Left lung (tissue), 10 donors: ENCODE data around the gene HIVEP3. TPM values are rescaled to one million over a fixed set of nuclear protein-coding genes. Genes with fewer than 3 reads are reported as not detected.

Experiments
- ATAC-seq: fragments of 200-7000 bp; cut with Tn5 transposase; one replicate; pipeline ENCODE4 v1.9.1; 2020; ENCODE audit warnings: moderate library complexity
- DNase-seq, 4 donors: peaks; one replicate each; pipeline ENCODE4 v3.0.0-alpha.2; 2013 to 2020
- H3K27ac ChIP-seq, 2 donors: fragments of 200-600 bp; sonication (generic) in 1 of 2; one replicate each; pipeline versions ENCODE4 v1.5.0 to v1.8.0; 2020 to 2021
- H3K27me3 ChIP-seq, 2 donors: fragments of 200-600 bp; sonication (generic) in 1 of 2; one replicate each; pipeline versions ENCODE4 v1.5.0 to v1.8.0; 2020 to 2021
- H3K36me3 ChIP-seq, 2 donors: fragments of 200-600 bp; sonication (generic) in 1 of 2; one replicate each; pipeline versions ENCODE4 v1.5.0 to v1.8.0; 2020 to 2021
- H3K4me1 ChIP-seq, 2 donors: fragments of 200-600 bp; one replicate each; pipeline ENCODE4 v1.8.0; 2021
- H3K4me3 ChIP-seq, 2 donors: fragments of 200-600 bp; sonication (generic) in 1 of 2; one replicate each; pipeline versions ENCODE4 v1.5.0 to v1.8.0; 2020 to 2021; ENCODE audit warnings: mild to moderate bottlenecking in 1 of 2
- H3K9me3 ChIP-seq, 2 donors: fragments of 200-600 bp; sonication (generic) in 1 of 2; one replicate each; pipeline versions ENCODE4 v1.5.0 to v1.8.0; 2020 to 2021
- intact Hi-C, 2 donors: fragments of 100-400 bp; cut with DNase I; formaldehyde crosslinking; loops; one replicate each; pipeline versions ENCODE4 v1.11.2 to v1.14.2; 2022
- polyA plus RNA-seq, 6 donors: library from polyadenylated mRNA; unstranded; fragments of 120-200 nt; gene quantifications; one replicate each; pipeline ENCODE4 v1.2.1, GENCODE V29; 2013; ENCODE audit not compliant: insufficient read length in 6 of 6
- total RNA-seq, 2 donors: library from RNA; stranded (reverse); fragmentation: NEBNext Ultra II Directional; extraction: Animal tissue kit (Norgen Biotek cat#: 25700); gene quantifications; one replicate each; pipeline ENCODE4 v1.2.1, GENCODE V29; 2021
- TF ChIP-seq, protein P1 (sequence below), 2 donors: fragments of 200-600 bp; sonication (generic) in 1 of 2; IDR thresholded peaks; one replicate each; pipeline versions ENCODE4 v1.5.0 to v1.8.0; 2021; ENCODE audit warnings: antibody characterized with exemption in 2 of 2
- donor health status: DM: no; HTN: yes; CAD: no.
- donor health status: DM: no; HTN: no; CAD: no.

HIVEP3 gene
- total and polyA plus RNA-seq, 8 donors, result 6.0 to 15.6 (median 7.4) TPM

DNA sequence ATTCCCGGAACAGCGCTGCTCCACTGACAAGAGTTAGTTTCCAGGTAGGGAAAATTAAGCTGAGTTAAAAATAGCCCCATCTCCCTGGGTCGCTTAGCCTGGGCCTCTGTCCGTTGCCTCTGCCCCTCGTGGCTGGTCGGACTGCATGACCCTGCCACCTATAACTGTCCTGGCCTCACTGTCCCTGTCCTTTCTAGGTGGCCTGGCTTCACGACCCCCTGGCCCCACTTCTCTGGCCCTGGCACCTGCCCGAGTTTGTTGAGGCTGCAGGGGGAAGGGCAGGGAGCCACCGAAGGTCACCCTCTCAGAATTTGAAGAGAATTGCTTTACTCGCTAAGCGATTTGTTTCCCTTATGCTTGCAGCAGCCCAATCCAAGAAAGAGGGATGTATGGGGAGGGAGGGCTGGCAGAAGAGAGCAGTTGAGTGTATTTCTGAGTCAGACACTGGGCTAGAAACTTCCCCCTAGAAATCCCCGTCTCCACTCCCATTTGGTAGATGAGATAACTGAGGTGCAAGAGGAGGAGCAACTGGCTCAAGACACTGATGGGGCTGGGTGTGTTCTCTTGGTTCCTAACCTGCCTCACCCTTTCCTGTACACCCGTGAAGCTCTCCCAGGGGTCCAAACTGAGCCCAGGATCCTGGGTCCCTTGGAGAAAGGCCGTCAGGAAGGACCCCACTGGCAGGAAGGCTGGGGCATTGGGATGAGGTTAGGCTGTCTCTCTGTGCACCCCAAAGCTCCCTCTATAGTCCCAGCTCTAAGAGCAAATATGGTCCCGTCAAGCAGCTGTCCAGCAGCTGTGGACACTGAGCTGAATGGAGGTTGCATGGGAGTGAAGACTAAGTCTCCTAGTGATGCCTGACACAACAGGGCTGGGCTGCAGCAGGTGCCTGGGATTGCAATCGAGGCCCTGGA is 431.3 kb downstream of the HIVEP3 start:
- Histone ChIP-seq H3K4me3 (no peak overlapping the region), H3K4me1 (peaks cover 13 to 32% of the 10 kb centered on the region in 2 donors), H3K9me3 (no peaks in the 10 kb centered on the region), H3K27me3 (peaks cover 0 to 12% of the 10 kb centered on the region in 2 donors), H3K27ac (no peak overlapping the region), H3K36me3 (no peaks in the 10 kb centered on the region)
- TF ChIP-seq, protein P1, sequence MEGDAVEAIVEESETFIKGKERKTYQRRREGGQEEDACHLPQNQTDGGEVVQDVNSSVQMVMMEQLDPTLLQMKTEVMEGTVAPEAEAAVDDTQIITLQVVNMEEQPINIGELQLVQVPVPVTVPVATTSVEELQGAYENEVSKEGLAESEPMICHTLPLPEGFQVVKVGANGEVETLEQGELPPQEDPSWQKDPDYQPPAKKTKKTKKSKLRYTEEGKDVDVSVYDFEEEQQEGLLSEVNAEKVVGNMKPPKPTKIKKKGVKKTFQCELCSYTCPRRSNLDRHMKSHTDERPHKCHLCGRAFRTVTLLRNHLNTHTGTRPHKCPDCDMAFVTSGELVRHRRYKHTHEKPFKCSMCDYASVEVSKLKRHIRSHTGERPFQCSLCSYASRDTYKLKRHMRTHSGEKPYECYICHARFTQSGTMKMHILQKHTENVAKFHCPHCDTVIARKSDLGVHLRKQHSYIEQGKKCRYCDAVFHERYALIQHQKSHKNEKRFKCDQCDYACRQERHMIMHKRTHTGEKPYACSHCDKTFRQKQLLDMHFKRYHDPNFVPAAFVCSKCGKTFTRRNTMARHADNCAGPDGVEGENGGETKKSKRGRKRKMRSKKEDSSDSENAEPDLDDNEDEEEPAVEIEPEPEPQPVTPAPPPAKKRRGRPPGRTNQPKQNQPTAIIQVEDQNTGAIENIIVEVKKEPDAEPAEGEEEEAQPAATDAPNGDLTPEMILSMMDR (IDR thresholded peaks at IDR 0.05), result no peak
- intact Hi-C loops, result no loop called here
- DNase-seq, result no peak
- ATAC-seq, result peak; percentile 2

DNA sequence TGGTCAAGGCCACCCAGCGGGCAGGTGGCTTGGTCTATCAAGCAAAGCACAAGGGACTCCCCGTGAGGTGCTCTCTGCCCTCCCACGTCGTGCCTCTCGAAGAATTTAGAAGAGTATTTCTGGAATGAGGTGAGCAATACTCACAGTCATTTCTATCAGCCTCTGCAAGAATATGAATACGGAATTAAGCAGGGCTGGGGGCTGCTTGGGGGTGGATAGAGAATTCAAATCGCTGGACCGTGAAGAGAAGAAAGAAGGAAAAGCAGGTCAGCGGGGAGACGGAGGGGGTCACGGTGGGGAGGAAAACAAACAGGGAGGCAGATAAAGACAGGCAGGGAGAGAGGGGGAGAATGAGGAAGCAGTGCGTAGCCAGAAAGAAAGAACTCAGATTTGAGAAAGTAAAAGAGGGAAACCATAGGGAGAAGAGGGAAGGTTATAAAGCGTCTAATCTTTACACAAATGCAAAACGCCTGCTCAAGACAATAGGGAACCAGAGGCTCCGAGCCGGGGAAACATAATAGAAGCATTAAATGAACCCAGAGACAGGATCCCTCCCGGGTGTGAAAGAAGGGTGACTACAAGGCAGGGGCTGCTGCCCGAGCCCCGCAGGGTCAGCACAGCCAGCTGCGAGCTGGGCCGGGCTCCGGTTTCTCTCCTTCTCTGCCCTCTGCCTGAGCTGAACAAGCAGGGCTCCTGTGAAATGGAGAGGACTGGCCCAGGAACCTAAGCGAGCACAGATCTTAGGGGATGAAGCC is 432.2 kb downstream of the HIVEP3 start:
- peaks cover 0 to 12% of the 10 kb centered on the region in 2 donors for H3K27me3 ChIP-seq
- no peaks in the 10 kb centered on the region for H3K9me3 ChIP-seq
- no peaks in the 10 kb centered on the region for H3K36me3 ChIP-seq
- DNase-seq (no peak), ATAC-seq (no peak)
- peaks cover 13 to 35% of the 10 kb centered on the region in 2 donors for H3K4me1 ChIP-seq
- no peak overlapping the region for H3K27ac ChIP-seq
- intact Hi-C loops, result no loop called here
- H3K4me3 ChIP-seq, result no peak overlapping the region
- TF ChIP-seq, protein P1 (IDR thresholded peaks at IDR 0.05), result no peak

DNA sequence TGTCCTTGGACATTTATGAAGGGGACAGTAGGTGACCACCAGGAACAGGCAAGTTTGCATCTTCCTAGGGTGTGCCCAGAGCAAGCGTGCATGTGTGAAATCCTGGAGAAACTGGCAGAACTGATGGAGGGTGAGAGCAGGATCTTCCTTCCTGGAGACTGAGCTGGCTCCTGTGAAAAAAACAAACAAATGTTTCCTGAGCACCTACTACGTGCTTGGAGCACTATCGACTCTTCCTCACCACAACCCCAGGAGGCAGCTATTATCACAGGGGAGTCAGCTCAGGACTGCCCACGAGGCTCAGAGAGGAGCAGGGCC is 432.7 kb downstream of the HIVEP3 start:
- H3K27ac ChIP-seq, result no peak overlapping the region
- no peaks in the 10 kb centered on the region for H3K36me3 ChIP-seq
- intact Hi-C loops, result no loop called here
- ATAC-seq, result no peak
- H3K4me1 ChIP-seq, result peaks cover 13 to 35% of the 10 kb centered on the region in 2 donors
- H3K27me3 ChIP-seq, result peaks cover 0 to 12% of the 10 kb centered on the region in 2 donors
- no peaks in the 10 kb centered on the region for H3K9me3 ChIP-seq
- TF ChIP-seq, protein P1 (IDR thresholded peaks at IDR 0.05), result no peak
- no peak for DNase-seq
- H3K4me3 ChIP-seq, result no peak overlapping the region

DNA sequence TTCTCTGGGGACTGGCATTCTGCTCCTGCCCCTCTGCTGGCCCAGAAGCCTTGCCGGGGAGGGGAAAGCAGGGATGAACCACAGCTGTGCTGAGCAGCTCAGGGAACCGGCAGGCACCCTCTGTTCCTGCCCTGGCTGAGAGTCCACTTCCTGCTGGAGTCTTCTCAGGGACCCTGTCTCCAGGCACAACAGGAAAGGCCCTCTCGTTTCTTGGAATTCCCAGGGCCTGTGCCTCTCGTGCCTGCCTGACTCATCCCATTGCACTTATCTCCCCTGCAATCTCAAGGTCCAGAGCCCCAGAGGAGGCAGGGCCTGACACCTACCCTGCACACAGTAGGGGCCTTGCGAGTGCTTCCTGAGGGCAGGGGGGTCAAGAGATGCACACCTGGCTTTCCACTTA is 433.1 kb downstream of the HIVEP3 start:
- Histone ChIP-seq H3K27me3 (peaks cover 0 to 12% of the 10 kb centered on the region in 2 donors), H3K9me3 (no peaks in the 10 kb centered on the region), H3K27ac (no peak overlapping the region), H3K4me3 (no peak overlapping the region), H3K36me3 (no peaks in the 10 kb centered on the region), H3K4me1 (peaks cover 13 to 35% of the 10 kb centered on the region in 2 donors)
- TF ChIP-seq, protein P1 (IDR thresholded peaks at IDR 0.05), result no peak
- intact Hi-C loops, result no loop called here
- DNase-seq, result peak in 1 of 4 donors; percentile 52
- peak; percentile 2 for ATAC-seq
